OCI-LY7 (cell line): ENCODE results near the gene DHRSX. TPM values are rescaled to one million over a fixed set of nuclear protein-coding genes. Genes with fewer than 3 reads are reported as not detected.
"Not testable (repeated sequence)": the region's sequence is repeated elsewhere in the genome, so short reads cannot be mapped to it uniquely, and the experiment has no call there.

Experiments
- BruUV-seq: library from RNA; stranded (reverse); fragments of 400-500 nt; replicated peaks from 2 replicates; lab custom pipeline; 2021; lab: Mats Ljungman, UMichigan
- CTCF ChIA-PET: fragments of 300-600 bp; sonication (Branson Sonifier 250); formaldehyde crosslinking; loops from one replicate; lab custom pipeline; 2022; ENCODE audit warnings: antibody characterized with exemption; ENCODE audit not compliant: unreplicated experiment; lab: Charles Lee
- POLR2A ChIA-PET: fragments of 300-600 bp; sonication (Branson Sonifier 250); formaldehyde crosslinking; loops from one replicate; lab custom pipeline; 2022; ENCODE audit warnings: antibody characterized with exemption; lab: Charles Lee
- DNase-seq: peaks from one replicate; pipeline ENCODE4 v3.0.0-alpha.2; 2015; ENCODE audit warnings: low spot score
- H2AFZ ChIP-seq: fragments of 200-600 bp; sonication (generic), shearing (Covaris generic); 2 replicates; pipeline ENCODE4 v1.6.1; 2014; ENCODE audit warnings: mild to moderate bottlenecking, antibody characterized with exemption, low read length, moderate library complexity
- H3K27ac ChIP-seq: fragments of 200-600 bp; sonication (generic); 2 replicates; pipeline ENCODE4 v1.5.1; 2014; ENCODE audit warnings: mixed run types, low read depth, mild to moderate bottlenecking, moderate library complexity, low read length, inconsistent platforms; ENCODE audit not compliant: poor library complexity, severe bottlenecking
- H3K36me3 ChIP-seq: fragments of 200-600 bp; sonication (generic); 2 replicates; pipeline ENCODE4 v1.6.1; 2014; ENCODE audit warnings: mild to moderate bottlenecking, antibody characterized with exemption, low read length, moderate library complexity, mixed read lengths; ENCODE audit not compliant: insufficient read depth
- H3K4me1 ChIP-seq: fragments of 200-600 bp; sonication (generic); 2 replicates; pipeline ENCODE4 v1.5.1; 2014; ENCODE audit warnings: mild to moderate bottlenecking, low read length; ENCODE audit not compliant: insufficient read depth, poor library complexity, severe bottlenecking
- H3K4me2 ChIP-seq: fragments of 200-600 bp; sonication (generic); 2 replicates; pipeline ENCODE4 v1.6.1; 2014; ENCODE audit warnings: mild to moderate bottlenecking, low read length
- H3K4me3 ChIP-seq: fragments of 200-600 bp; sonication (generic); 2 replicates; pipeline ENCODE4 v1.5.1; 2014; ENCODE audit warnings: mild to moderate bottlenecking, low read depth, low read length; ENCODE audit not compliant: poor library complexity, severe bottlenecking
- H3K79me2 ChIP-seq: fragments of 200-600 bp; sonication (generic); 2 replicates; pipeline ENCODE4 v1.6.1; 2016; ENCODE audit warnings: low read depth, mild to moderate bottlenecking, low read length, moderate library complexity, mixed read lengths; ENCODE audit not compliant: insufficient read depth
- H3K9me2 ChIP-seq: fragments of 200-600 bp; sonication (generic); 2 replicates; pipeline ENCODE4 v1.6.1; 2016; ENCODE audit warnings: mild to moderate bottlenecking, low read length, mixed read lengths; ENCODE audit not compliant: insufficient read depth
- H3K9me3 ChIP-seq: fragments of 200-600 bp; sonication (generic); 2 replicates; pipeline ENCODE4 v1.6.1; 2014; ENCODE audit warnings: mild to moderate bottlenecking, mixed run types, low read length, mixed read lengths
- H4K20me1 ChIP-seq: fragments of 200-600 bp; sonication (generic); 2 replicates; pipeline ENCODE4 v1.6.1; 2014; ENCODE audit warnings: mild to moderate bottlenecking, antibody characterized with exemption, low read length, moderate library complexity, mixed read lengths; ENCODE audit not compliant: insufficient read depth
- CTCF ChIP-seq: fragments of 200-600 bp; sonication (generic); conservative IDR thresholded peaks from 2 replicates; pipeline ENCODE4 v1.5.1; 2014; ENCODE audit warnings: mild to moderate bottlenecking, antibody characterized with exemption, low read length, moderate library complexity, mixed read lengths
- EZH2phosphoT487 ChIP-seq: fragments of 200-600 bp; sonication (generic); IDR thresholded peaks from 2 replicates; pipeline ENCODE4 v1.6.1; 2018; ENCODE audit warnings: low read depth, borderline replicate concordance, mild to moderate bottlenecking, mixed run types, antibody characterized with exemption, low read length, moderate library complexity, mixed read lengths
- intact Hi-C: fragments of 100-400 bp; cut with micrococcal nuclease; formaldehyde crosslinking; loops from one replicate; pipeline ENCODE4 v1.10.0; 2022; ENCODE audit not compliant: unreplicated experiment
- total RNA-seq, 2 experiments: library from RNA; depleted of rRNA in 1 of 2; stranded (reverse); fragments of >200 nt in 1 of 2; shearing (Covaris generic) in 1 of 2; gene quantifications; 2 replicates each; pipeline ENCODE4 v1.2.3, GENCODE V29; 2014 to 2022

DHRSX gene
- total RNA-seq, 2 experiments from 2014 or later: 25.2 to 30.9 TPM

GRCh38 chrX:2507196-2507595 lies 6.4 kb upstream of the DHRSX start:
- ChIA-PET POLR2A (no interaction called here), CTCF (no interaction called here)
- H2AFZ ChIP-seq: no peak overlapping the region
- H3K4me1 ChIP-seq: peaks cover 40% of the 10 kb centered on the region
- H3K9me3 ChIP-seq: no peaks in the 10 kb centered on the region
- TF ChIP-seq CTCF (no peak), EZH2phosphoT487 (no peak)
- H3K27ac ChIP-seq: no peak overlapping the region
- DNase-seq: no peak
- no peak overlapping the region for H3K4me3 ChIP-seq
- intact Hi-C loops: no loop called here
- H4K20me1 ChIP-seq: no peaks in the 10 kb centered on the region
- no TSS peak for BruUV-seq
- H3K36me3 ChIP-seq: no peaks in the 10 kb centered on the region
- no peak overlapping the region for H3K4me2 ChIP-seq
- no peaks in the 10 kb centered on the region for H3K79me2 ChIP-seq
- no peaks in the 10 kb centered on the region for H3K9me2 ChIP-seq

GRCh38 chrX:2505341-2505740 lies 4.6 kb upstream of the DHRSX start:
- BruUV-seq, POLR2A ChIA-PET, H3K4me2 ChIP-seq, H3K27ac ChIP-seq, H3K4me3 ChIP-seq, H3K36me3 ChIP-seq, H3K9me2 ChIP-seq, DNase-seq, intact Hi-C loops, H3K79me2 ChIP-seq, CTCF ChIA-PET, H2AFZ ChIP-seq, H3K9me3 ChIP-seq, H4K20me1 ChIP-seq: not testable (repeated sequence)
- H3K4me1 ChIP-seq: peaks cover 46% of the 10 kb centered on the region

- DNase-seq: no peak
- intact Hi-C loops: no loop called here
Measured at GRCh38 chrX:2504706-2505332, 4.0 kb upstream of the DHRSX start.

More at GRCh38 chrX:2504706-2505332, 4.0 kb upstream of the DHRSX start:
- H3K4me3 ChIP-seq: no peak overlapping the region
- no peaks in the 10 kb centered on the region for H3K9me2 ChIP-seq
- H3K4me2 ChIP-seq: no peak overlapping the region
- BruUV-seq: no TSS peak
- no peaks in the 10 kb centered on the region for H3K9me3 ChIP-seq
- no peak overlapping the region for H3K27ac ChIP-seq
- ChIA-PET POLR2A (no interaction called here), CTCF (no interaction called here)
- H3K4me1 ChIP-seq: peaks cover 43% of the 10 kb centered on the region
- TF ChIP-seq CTCF: no peak
- no peak for TF ChIP-seq EZH2phosphoT487
- no peak overlapping the region for H2AFZ ChIP-seq
- peaks cover 5% of the 10 kb centered on the region for H3K79me2 ChIP-seq
- no peaks in the 10 kb centered on the region for H4K20me1 ChIP-seq
- H3K36me3 ChIP-seq: no peaks in the 10 kb centered on the region
